ENCODE results near the gene TRAF3.

DNA sequence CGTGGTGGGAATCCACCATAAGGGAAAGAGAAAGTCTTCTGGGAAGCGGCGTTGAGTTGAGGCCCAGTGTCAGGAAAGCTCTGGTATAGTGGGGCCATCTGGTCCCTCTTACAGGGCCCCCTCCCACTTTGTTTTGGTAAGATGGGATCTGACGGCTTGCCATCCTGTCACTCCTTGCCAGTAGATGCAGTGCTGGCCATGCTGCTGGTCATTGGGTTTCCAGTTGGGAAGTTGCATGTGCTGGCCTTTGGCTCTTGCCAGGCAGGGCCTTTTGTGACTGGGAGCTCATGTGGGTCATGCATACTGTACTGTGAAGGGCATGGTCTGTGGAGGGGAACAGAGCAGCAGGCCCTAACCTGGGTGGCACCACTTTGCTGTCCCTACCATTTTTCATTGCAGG is 3.8 kb downstream of the TRAF3 start:
- no peak for TF ChIP-seq YY1 (IDR thresholded peaks at IDR 0.05; ENCODE audit: insufficient read depth, insufficient read length)
- TF ChIP-seq ZNF274 (IDR thresholded peaks at IDR 0.05; ENCODE audit: low read depth, low read length) = no peak
- TF ChIP-seq SUZ12 (IDR thresholded peaks at IDR 0.05; ENCODE audit: extremely low read depth, insufficient read depth, insufficient read length) = no peak

Data from NT2/D1 (cell line).